D341Med (cell line): Measurements from ENCODE around the gene DPEP1.
"Not testable (repeated sequence)": the region's sequence is repeated elsewhere in the genome, so short reads cannot be mapped to it uniquely, and the experiment has no call there.

ENCODE experiments used
- DNase-seq: peaks from one replicate; pipeline ENCODE4 v3.0.0; 2012; ENCODE audit warnings: low spot score

DPEP1 gene

DNA sequence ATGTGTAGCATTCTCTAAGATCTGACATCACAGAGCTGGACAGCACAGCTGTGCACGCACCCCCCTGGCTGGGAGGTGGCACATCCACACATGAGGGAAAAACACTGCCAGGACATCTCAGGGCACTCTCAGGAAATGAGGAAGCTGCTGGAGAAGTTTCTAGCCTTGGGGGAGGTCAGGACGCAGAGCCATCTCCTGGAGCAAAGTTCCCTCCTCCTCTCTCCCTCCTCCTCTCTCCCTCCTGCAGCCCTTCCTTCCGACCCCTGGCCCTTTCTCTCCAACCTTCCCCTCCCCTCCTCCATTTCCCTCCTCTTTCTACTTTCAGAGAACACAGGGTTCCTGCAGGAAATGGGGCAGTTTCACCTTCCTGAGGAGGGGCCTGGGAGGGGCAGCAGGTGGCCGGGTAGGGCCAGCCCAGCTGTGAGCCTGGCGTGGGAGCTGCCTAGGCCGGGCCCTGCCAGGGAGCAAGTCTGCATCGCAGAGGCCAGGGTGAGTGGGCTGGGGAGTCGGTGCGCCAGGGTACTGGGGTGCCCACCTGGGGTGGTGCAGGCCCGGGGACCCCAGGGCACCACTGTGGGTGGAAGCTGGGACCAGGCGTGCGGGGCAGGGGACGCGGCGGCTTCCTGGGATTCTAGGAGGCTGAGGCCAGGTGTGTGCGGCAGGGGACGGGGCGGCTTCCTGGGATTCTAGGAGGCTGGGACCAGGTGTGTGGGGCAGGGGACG is at the start of gene DPEP1:
TSS of gene DPEP1 (plus strand) at position 412 of the 723 bp plus-strand sequence. CDS start 16,769 bp downstream, outside the sequence.
- no peak for DNase-seq

DNA sequence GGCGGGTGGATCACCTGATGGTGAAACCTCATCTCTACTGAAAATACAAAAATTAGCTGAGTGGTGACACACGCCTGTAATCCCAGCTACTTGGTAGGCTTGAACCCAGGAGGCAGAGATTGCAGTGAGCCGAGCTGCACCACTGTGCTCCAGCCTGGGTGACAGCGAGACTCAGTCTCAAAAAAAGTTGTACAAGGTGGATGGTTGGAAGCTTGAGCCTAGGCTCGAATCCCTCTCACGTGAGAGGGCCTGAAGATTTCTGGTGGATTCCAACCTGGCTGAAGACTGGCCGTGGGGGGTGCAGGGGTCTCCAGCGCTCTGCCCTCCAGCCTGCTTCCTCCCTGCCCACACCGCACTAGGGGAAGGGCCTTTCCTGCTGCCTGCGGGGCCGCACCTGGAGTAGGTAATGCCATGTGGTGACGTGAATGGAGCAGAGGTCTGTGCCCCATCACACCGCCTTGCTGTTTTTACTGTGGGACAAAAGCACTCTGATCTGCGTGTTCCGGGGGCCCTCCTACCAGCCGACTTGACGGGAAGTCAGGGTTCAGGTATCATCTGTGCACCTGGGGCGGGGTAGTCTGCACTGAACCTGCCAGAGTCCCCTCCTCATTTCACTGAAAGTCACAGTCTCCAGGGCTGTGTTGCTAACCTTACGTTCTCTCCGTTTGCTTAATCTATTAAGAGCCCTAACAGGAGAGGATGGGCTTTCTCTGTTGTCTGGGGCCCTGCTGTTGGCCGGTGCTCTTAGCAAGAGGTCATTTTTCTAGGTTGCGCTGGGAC is 48.8 kb upstream of the DPEP1 start:
- no peak for DNase-seq

DNA sequence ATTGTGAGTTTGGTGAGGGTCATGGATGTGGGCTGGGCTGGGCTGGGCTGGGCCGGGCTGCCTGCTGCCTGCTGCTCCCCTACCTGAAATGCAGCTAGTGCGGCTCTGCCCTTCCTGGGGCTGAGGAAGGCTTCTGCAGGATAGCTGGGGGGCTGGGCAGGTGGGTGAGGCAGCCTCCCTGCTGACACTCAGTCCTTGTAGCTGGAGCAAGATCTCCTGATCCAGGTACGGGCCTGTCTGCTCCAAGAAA is 48.3 kb upstream of the DPEP1 start:
- no peak for DNase-seq

GRCh38 chr16:89565506-89566372 is 47.7 kb upstream of the DPEP1 start:
- peak; percentile 73 for DNase-seq

DNA sequence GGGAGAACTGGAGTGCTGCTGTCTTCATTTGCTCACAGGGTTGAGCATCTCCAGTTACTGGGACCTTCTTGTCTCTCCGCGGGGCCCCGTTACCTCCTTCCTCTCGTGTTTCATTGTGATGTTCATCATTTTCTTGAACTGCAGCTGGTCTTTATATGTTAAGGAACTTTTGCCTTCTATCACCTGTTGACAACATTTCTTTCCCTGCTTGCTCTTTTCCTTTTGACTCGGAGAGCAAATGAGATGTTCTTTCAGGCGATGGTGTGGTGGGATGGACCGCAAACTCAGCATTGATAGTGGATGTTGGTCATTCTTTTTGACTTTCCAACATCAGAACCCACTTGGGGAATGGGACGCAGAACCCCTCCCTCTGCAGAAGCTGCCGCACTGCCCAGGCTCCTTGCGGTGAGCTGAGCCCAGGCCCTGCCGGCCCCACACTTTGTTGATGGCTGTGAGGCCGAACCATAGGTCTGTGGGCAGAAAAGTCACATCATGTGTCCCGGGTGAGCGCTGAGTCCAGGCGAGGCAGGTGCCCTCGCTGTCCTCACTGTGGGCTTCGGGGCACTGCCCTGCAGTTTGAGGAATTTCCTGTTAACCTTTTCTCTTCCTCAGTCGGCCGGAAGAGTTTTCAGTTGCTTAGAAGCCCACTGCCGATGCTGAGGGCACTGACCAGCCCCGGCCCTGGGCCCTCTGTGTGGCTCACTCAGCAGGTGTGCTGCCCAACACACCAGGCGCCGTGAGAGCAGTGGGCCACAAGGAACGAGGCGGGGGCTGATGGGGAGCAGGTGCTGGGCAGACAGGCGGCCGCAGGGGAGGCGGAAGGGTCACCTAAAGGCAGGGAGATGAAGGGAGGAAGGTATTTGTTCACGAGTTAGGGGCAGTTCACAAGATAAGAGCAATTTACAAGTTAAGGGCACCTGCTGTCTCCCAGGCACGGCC is 45.5 kb upstream of the DPEP1 start:
- no peak for DNase-seq

DNA sequence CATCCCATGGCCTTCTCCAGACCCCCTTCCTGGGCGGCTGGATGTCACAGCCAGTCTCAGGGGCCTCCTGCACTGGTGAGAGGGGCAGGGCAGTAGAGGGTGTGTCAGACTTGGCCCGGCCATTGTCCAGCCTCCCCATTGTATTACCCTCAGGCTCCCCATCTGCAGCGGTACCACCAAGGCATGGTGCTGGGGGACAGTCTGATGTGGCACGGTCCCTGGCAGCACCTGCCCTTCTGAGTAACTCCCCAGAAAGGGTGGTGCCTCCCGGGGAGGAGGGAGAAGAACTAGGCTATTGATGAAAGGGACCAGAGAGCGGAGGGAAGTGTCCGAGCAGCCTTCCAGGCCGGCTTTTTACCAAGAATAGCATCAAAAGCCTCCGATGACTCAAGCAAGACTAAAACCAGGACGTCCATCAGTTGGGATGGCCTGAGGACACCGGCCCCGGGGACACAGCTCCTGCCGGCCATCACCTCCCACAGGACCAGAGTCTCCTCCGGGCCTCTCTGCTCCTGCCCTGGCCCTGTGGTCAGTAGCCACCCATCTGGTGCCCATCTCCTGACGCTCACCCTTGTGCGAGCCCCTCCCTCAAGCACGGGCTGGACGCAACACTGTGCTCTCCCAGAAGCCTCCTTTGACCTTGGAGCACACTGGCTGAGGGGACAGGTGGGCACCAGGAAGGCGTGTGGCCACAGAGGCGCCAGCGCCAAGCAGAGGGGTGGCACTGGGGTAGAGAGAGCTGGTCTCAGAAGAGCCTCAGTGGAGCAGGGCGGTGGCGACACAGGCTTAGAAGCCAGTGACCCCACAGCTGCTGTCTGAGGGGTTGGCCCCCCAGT is 43.7 kb upstream of the DPEP1 start:
- no peak for DNase-seq

GRCh38 chr16:89570342-89570923 is 43.0 kb upstream of the DPEP1 start:
- DNase-seq, result no peak

- not testable (repeated sequence) for DNase-seq
These were observed 42.4 kb upstream of the DPEP1 start for GRCh38 chr16:89570983-89571598.

DNA sequence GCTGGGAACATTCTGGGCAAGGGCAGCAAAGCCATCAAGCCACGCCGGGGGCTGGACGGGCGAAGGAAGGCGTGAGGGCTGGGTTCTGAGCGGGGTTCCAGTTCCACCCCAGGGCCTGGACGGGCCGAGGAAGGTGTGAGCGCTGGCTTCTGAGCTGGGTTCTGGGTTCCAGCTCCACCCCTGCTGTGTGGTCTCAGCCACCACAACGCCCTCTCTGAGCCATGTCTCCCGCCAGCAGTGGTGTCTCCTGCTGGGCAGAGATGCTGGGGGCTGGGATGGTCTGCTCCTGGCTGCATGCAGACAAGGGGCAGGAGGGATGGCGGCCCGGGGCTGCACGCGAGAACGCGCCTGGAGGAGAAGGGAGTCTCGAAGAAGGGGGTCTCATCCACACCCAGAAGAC is 41.8 kb upstream of the DPEP1 start:
- no peak for DNase-seq

- no peak for DNase-seq
These were observed 41.4 kb upstream of the DPEP1 start for GRCh38 chr16:89572073-89572484.

DNA sequence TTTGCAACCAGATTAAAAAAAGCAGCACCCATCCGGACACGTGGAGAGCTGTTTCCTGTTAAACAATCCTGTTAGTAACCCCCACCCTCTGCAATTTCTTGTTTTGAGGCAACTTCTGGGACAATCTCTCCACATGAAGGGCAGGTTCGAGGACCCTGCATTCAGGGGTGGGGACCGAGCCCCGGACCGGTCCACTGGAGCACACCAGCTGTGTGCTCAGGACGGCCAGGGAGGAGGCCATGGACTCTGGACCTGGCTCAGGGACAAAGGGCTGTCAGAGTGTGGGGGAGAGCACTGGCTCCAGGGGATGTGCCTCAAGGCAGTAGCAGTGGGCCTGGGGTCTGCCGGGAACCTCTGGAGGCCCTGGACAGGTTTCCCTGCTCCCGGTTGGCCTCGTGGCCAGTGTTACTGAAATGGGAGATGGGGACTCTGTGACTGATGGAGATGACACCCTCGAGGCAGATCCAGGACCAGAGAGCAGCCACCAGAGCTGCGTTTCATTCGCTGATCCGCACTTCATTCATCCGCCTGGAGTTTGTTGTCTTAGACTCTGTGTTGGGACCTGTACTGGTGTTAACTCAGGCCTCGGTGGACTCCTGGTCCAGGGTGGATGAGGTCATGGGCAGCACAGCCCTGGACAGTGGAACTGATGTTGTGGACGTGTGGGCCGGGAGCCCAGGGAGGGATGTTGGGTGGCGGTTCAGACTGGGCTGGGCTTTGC is 40.8 kb upstream of the DPEP1 start:
- no peak for DNase-seq

DNA sequence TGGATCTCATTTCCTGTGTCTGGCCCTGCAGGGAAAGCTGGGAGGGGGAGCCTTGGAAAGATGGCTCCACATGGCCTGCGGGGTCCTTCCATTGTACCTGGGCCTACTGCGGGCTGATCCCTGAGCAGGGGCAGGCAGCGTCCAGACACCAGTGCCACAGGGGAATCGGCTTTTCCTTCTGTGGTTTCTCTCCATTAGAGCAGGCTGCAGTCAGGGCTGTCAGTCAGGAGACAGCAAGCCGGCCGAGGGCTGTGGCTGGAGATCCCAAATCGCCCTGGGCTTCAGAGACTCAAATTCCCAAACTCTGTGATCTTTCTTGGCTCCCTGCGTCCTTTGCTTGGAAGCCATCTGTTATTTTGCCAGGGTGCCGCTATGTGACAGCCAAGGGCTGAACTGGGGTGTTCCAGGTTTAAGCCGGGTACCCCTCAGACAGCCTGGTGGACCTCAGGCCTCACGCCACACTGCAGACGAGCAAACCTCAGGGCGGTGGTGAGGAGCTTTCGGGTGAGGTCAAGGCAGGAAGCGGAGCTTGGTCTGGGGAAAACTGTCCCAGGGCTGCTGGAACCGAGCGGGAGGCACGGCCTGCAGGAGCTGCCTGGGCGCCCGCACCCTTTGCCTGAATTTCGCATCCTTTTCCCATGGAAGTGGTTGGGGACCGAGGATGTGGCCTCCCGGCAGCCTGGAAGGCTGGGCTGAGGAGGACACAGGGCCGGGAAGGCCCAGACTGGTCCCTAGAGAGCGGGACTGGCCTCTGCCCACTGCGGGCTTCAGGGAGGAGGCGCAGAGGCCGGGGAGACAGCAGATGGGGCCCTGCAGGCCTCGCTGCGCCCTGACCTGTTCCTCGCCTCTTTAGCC is 39.4 kb upstream of the DPEP1 start:
- DNase-seq, result no peak

- no peak for DNase-seq
These were observed 38.7 kb upstream of the DPEP1 start for GRCh38 chr16:89574681-89575246.

DNA sequence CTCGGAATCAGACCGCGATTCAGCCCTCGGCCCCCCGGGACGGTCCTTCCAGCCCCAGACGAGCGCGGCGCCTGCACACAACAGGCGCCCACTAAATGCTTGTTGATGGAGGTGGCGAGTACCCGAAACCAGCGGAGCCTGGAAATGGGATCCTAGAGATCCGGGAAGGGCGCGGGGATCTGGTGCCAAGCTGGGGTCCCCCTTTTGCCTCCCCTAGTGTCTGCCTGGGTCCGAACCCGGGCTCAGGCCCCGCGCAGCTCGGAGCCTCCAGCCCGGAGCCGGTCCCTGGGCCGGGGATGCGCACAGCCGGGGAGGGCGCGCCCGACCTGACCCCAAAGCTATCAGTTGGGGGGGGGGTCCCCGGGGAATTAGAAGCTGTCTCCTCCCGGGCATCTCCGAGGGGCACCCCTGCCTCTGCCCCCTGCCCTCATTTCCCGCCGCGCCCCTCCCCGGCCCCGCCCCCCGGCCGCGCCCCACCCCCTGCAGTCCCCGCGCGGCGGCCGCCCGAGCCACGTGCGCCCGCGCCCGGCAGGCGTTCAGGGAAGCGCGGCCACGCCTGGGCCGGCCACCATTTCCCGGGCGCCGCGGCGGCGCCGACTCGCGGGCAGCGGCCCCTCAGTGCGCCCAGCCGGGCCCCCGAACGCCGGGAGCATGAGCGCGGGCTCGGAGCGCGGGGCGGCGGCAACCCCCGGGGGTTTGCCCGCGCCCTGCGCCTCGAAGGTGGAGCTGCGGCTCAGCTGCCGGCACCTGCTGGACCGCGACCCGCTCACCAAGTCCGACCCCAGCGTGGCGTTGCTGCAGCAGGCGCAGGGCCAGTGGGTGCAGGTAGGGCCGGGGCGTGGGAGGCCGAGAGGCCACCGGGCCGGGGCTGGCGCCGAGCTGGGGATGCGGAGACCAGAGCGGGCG is 37.9 kb upstream of the DPEP1 start, which contains the start of gene CPNE7:
TSS of gene CPNE7 (plus strand) at position 512 of the 906 bp plus-strand sequence. CDS start at position 652, 140 bp downstream.
- DNase-seq, result peak; percentile 84

DNA sequence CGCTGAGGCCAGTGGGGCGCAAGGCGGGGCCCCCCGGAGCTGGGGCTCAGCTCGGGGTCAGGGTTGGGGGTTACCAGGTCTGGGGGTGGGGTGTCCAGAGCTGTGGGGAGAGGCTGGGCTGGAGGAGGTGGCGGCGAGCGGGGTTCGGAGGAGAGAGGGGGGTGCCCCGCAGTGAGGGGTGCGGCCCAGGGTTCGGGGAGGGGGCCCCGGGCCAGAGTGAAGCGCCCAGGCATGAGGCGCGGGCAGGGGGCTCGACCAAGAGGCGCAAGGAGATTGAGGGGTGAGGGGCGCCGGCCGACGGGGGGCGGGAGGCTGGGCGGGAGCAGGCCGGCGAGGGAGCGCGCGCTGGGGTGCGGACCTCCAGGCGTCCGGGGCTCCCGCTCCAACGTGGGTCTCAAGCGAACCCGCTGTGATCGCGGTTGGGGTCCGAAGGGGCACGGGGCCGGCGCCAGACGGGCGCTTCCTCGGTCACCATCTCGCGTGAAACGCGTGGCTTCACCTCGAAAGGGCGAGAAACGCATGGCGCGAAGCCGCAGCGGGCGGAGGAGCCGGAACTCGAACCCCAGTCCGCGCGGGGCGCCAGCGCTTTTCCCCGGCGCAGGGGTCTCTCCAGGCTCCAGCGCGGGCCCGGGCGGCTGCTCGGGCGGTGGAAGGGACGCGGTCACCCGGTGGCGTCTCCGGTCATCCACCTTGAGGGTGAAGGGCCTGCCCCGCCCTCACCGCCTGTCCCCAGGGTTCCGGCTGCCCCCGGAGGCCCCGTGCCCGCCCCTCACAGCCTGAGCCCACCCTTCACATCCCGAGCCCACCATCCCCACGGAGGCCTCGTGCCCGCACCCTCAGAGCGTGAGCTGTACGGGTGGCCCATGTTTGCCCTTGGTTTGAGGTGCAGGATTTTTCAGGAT is 37.0 kb upstream of the DPEP1 start:
- no peak for DNase-seq
